ENCODE measurements around the gene GZF1.

Gene GZF1

GRCh38 chr20:23361476-23362391, at the start of gene GZF1:
Gene GZF1 (plus strand): TSS chr20:23362182. CDS start chr20:23364384, 2,202 bp downstream.
- CTCF ChIA-PET = interaction anchor here (1.1 kb wide), 1 partner anchor 11 kb away, joined by 9 read pairs; the partner anchor contains the start of gene NXT1
- peaks cover 69% of the 10 kb centered on the region for H3K4me1 Mint-ChIP-seq
- H3K27ac Mint-ChIP-seq = peak within 1 kb of the TSS; percentile 94
- peak within 1 kb of the TSS; percentile 93 for H3K4me3 Mint-ChIP-seq
- no peaks in the 10 kb centered on the region for H3K9me3 Mint-ChIP-seq
- H3K27me3 Mint-ChIP-seq = peaks cover 7% of the 10 kb centered on the region
- DNase-seq = peak; percentile 97
- H3K36me3 Mint-ChIP-seq = peaks cover 19% of the 10 kb centered on the region

GRCh38 chr20:23313271-23313670, 48.7 kb upstream of the GZF1 start:
- Mint-ChIP-seq H3K27me3 (peaks cover 6% of the 10 kb centered on the region), H3K36me3 (no peaks in the 10 kb centered on the region), H3K27ac (no peak overlapping the region), H3K4me3 (no peak overlapping the region), H3K9me3 (no peaks in the 10 kb centered on the region), H3K4me1 (no peaks in the 10 kb centered on the region)
- DNase-seq = no peak
- CTCF ChIA-PET = no interaction called here

DNA sequence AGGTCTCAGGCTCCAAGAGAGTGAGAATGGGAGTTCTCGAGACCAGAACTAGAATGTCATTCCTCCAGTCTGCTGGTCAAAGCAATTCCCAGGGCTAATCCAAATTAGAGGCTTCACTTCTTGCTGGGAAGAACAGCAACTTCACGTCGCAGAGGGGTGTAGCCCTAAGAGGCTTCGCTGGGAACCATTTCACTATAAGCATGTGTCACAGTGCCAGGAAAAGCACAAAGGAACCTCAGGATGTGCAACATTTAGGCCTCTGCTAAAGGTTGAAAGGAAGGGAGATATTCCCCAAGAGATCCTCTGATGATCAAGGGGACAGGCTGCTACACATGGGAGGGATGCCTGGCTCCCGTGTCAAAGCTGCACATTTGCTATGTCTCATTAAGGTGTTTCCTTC, 47.3 kb upstream of the GZF1 start:
- DNase-seq = no peak
- peaks cover 6% of the 10 kb centered on the region for H3K27me3 Mint-ChIP-seq
- no peak overlapping the region for H3K4me3 Mint-ChIP-seq
- CTCF ChIA-PET = no interaction called here
- no peaks in the 10 kb centered on the region for H3K36me3 Mint-ChIP-seq
- H3K27ac Mint-ChIP-seq = no peak overlapping the region
- no peaks in the 10 kb centered on the region for H3K9me3 Mint-ChIP-seq
- H3K4me1 Mint-ChIP-seq = no peaks in the 10 kb centered on the region

GRCh38 chr20:23315099-23315498, 46.9 kb upstream of the GZF1 start:
- H3K4me1 Mint-ChIP-seq = no peaks in the 10 kb centered on the region
- H3K4me3 Mint-ChIP-seq = no peak overlapping the region
- CTCF ChIA-PET = no interaction called here
- peaks cover 6% of the 10 kb centered on the region for H3K27me3 Mint-ChIP-seq
- no peak for DNase-seq
- H3K9me3 Mint-ChIP-seq = no peaks in the 10 kb centered on the region
- H3K36me3 Mint-ChIP-seq = no peaks in the 10 kb centered on the region
- no peak overlapping the region for H3K27ac Mint-ChIP-seq

GRCh38 chr20:23316626-23317025, 45.4 kb upstream of the GZF1 start:
- no peaks in the 10 kb centered on the region for H3K36me3 Mint-ChIP-seq

DNA sequence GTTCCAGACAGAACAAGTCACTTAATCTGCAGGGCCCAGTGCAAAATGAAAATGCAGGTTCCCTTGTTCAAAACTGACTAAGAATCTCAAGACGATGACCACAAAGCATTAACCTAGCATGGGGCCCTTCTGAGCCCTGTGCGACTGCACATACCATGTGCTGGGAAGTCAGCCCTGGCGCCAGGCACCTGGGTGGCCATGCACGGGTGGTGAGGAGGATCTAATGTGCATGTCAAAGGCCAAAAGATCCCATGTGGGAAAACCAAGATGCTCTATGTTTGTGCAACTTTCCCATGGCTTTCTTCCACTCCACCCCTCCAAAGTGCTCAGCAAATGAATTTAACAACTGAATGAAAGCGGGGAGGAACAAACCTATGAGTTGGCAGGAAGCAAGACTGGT, 44.9 kb upstream of the GZF1 start:
- DNase-seq = no peak
- peaks cover 6% of the 10 kb centered on the region for H3K27me3 Mint-ChIP-seq
- H3K27ac Mint-ChIP-seq = no peak overlapping the region
- no peaks in the 10 kb centered on the region for H3K36me3 Mint-ChIP-seq
- no peak overlapping the region for H3K4me3 Mint-ChIP-seq
- H3K4me1 Mint-ChIP-seq = no peaks in the 10 kb centered on the region
- CTCF ChIA-PET = no interaction called here
- no peaks in the 10 kb centered on the region for H3K9me3 Mint-ChIP-seq

More at GRCh38 chr20:23316626-23317025, 45.4 kb upstream of the GZF1 start:
- H3K4me3 Mint-ChIP-seq = no peak overlapping the region
- no peak for DNase-seq
- H3K9me3 Mint-ChIP-seq = no peaks in the 10 kb centered on the region
- no peak overlapping the region for H3K27ac Mint-ChIP-seq
- no peaks in the 10 kb centered on the region for H3K4me1 Mint-ChIP-seq
- peaks cover 6% of the 10 kb centered on the region for H3K27me3 Mint-ChIP-seq
- CTCF ChIA-PET = no interaction called here

DNA sequence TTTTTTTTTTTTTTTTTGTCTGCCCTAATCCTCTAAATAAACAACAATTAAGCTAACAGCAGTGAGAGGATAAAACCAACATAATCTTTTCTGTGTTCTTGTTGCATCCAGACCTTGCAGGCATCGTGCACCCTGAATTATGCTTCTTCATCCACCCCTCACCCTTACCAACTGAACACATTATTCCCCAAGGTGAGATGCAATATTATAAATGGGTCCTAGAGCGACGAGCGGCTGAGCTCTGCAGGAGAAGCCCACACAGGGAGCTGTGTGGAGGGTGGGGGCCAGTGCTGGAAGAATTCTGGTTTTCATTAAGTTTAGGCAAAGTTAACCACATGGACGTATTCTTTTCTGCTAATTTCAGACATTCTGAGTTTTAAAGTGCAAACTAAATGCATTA, 43.6 kb upstream of the GZF1 start:
- no peaks in the 10 kb centered on the region for H3K9me3 Mint-ChIP-seq
- H3K4me1 Mint-ChIP-seq = no peaks in the 10 kb centered on the region
- CTCF ChIA-PET = interaction anchor here (0.6 kb wide), 1 partner anchor 308 kb away, joined by 3 read pairs; no protein-coding TSS in a partner anchor
- peaks cover 6% of the 10 kb centered on the region for H3K27me3 Mint-ChIP-seq
- H3K36me3 Mint-ChIP-seq = no peaks in the 10 kb centered on the region
- no peak overlapping the region for H3K27ac Mint-ChIP-seq
- DNase-seq = no peak
- no peak overlapping the region for H3K4me3 Mint-ChIP-seq

GRCh38 chr20:23320317-23320716, 41.7 kb upstream of the GZF1 start:
- Mint-ChIP-seq H3K4me1 (no peaks in the 10 kb centered on the region), H3K4me3 (no peak overlapping the region), H3K27ac (no peak overlapping the region), H3K27me3 (peaks cover 6% of the 10 kb centered on the region), H3K9me3 (no peaks in the 10 kb centered on the region), H3K36me3 (no peaks in the 10 kb centered on the region)
- DNase-seq = no peak
- CTCF ChIA-PET = no interaction called here

DNA sequence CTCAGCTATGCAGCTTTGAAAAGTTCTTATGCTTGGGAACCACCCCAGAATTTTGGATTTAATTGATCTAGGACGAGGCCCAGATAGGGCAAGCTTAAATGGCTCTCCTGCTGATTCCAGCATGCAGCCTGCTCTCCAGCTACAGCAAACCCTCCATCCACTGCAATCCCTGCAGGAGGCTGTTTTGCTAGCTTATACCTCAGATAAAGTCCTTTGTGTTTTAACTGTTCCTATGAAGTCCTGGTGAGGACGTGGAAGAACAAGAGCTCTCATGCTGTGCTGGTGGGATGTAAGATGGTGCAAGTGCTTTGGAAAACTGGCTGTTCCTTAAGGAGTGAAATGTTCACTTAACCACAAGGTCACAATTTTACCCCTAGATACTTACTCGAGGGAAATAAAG, 36.9 kb upstream of the GZF1 start:
- H3K27me3 Mint-ChIP-seq = no peaks in the 10 kb centered on the region
- H3K4me3 Mint-ChIP-seq = no peak overlapping the region
- CTCF ChIA-PET = no interaction called here
- no peak for DNase-seq
- H3K9me3 Mint-ChIP-seq = no peaks in the 10 kb centered on the region
- no peak overlapping the region for H3K27ac Mint-ChIP-seq
- H3K36me3 Mint-ChIP-seq = no peaks in the 10 kb centered on the region
- H3K4me1 Mint-ChIP-seq = no peaks in the 10 kb centered on the region

DNA sequence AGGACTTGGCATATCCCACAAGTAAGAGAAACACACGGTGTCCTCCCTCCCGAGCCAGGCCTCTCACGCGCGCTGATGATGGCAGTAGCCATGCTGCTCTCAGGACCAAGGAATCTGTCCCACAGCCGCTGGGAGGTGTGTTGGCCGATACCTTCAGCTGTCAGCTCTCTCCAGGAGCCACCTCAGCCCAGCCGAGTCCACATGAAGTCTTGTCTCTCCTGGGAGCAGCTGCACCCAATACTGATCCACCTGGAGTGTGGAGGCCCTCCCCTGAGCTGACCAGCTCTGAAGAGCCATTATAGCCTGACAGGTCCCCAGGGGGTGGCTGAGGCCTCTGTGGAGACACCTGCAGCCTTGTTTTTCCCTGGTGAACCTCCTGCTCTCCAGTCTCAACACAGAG, 35.2 kb upstream of the GZF1 start:
- no peak overlapping the region for H3K27ac Mint-ChIP-seq
- no peak overlapping the region for H3K4me3 Mint-ChIP-seq
- no peaks in the 10 kb centered on the region for H3K36me3 Mint-ChIP-seq
- H3K27me3 Mint-ChIP-seq = no peaks in the 10 kb centered on the region
- DNase-seq = no peak
- CTCF ChIA-PET = no interaction called here
- H3K9me3 Mint-ChIP-seq = no peaks in the 10 kb centered on the region
- no peaks in the 10 kb centered on the region for H3K4me1 Mint-ChIP-seq

- Mint-ChIP-seq H3K4me3 (no peak overlapping the region), H3K36me3 (no peaks in the 10 kb centered on the region), H3K27me3 (no peaks in the 10 kb centered on the region), H3K9me3 (no peaks in the 10 kb centered on the region), H3K4me1 (no peaks in the 10 kb centered on the region), H3K27ac (no peak overlapping the region)
- DNase-seq = no peak
- CTCF ChIA-PET = no interaction called here
Measured at GRCh38 chr20:23327617-23328333, 34.2 kb upstream of the GZF1 start.

GRCh38 chr20:23331450-23332350, 30.3 kb upstream of the GZF1 start:
- DNase-seq = no peak
- H3K9me3 Mint-ChIP-seq = no peaks in the 10 kb centered on the region
- peaks cover 5% of the 10 kb centered on the region for H3K27me3 Mint-ChIP-seq
- no peak overlapping the region for H3K27ac Mint-ChIP-seq
- H3K4me1 Mint-ChIP-seq = peaks cover 7% of the 10 kb centered on the region
- H3K36me3 Mint-ChIP-seq = no peaks in the 10 kb centered on the region
- no peak overlapping the region for H3K4me3 Mint-ChIP-seq
- CTCF ChIA-PET = no interaction called here

GRCh38 chr20:23332467-23332866, 29.5 kb upstream of the GZF1 start:
- peaks cover 5% of the 10 kb centered on the region for H3K27me3 Mint-ChIP-seq
- DNase-seq = no peak
- peaks cover 9% of the 10 kb centered on the region for H3K4me1 Mint-ChIP-seq
- H3K9me3 Mint-ChIP-seq = no peaks in the 10 kb centered on the region
- H3K4me3 Mint-ChIP-seq = no peak overlapping the region
- CTCF ChIA-PET = no interaction called here
- no peak overlapping the region for H3K27ac Mint-ChIP-seq
- H3K36me3 Mint-ChIP-seq = no peaks in the 10 kb centered on the region

GRCh38 chr20:23334111-23334510, 27.9 kb upstream of the GZF1 start:
- Mint-ChIP-seq H3K36me3 (no peaks in the 10 kb centered on the region), H3K9me3 (no peaks in the 10 kb centered on the region), H3K27me3 (peaks cover 5% of the 10 kb centered on the region), H3K27ac (no peak overlapping the region), H3K4me3 (no peak overlapping the region), H3K4me1 (peaks cover 9% of the 10 kb centered on the region)
- no peak for DNase-seq
- CTCF ChIA-PET = no interaction called here

All from activated naive CD4-positive, alpha-beta T cell treated with anti-CD3 and anti-CD28 coated beads, Interleukin-2, amount 10 ng/mL, durations not matched to agents 7 days and 5 days (primary cell).